ENCODE measurements around the gene FAM25C. TPM values are rescaled to one million over a fixed set of nuclear protein-coding genes. Genes with fewer than 3 reads are reported as not detected.
A peak's percentile ranks its signal among the peaks of the same experiment; 100 is the strongest.
"Not testable (repeated sequence)": the region's sequence is repeated elsewhere in the genome, so short reads cannot be mapped to it uniquely, and the experiment has no call there.

FAM25C gene
- total RNA-seq (2022): not detected in 2 replicates
- not detected for Bru-seq, nascent RNA
- BruChase-seq, experiment 1, labeled RNA remaining after a 6-hour chase: not detected
- not detected for BruChase-seq, experiment 2, labeled RNA remaining after a 2-hour chase
- long read RNA-seq: 0 reads

- intact Hi-C loops (cut with micrococcal nuclease; ENCODE audit: unreplicated experiment): not testable (repeated sequence)
Measured at GRCh38 chr10:47999691-48000090, at the start of gene FAM25C. FAM25C (minus strand) TSS chr10:47999791; CDS start chr10:47999765, 26 bp downstream.

DNA sequence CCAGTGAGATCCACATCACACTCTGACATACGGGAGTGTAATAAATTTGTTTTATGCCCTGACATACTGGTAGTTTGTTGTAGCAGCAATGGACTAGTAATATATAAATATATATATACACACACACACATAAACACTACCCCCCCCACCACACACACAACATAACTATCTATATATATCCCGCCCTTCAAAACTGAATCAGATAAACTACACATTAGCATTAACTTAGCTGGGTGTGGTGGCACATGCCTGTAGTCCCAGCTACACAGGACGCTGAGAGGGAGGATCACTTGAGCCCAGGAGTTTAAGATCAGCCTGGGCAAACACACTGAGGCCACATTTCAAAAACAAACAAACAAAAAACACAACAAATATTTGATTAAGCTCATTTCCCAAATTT, 45.0 kb upstream of the FAM25C start:
- H3K27me3 Mint-ChIP-seq (ENCODE audit: unreplicated experiment); H3K4me1 Mint-ChIP-seq (ENCODE audit: low read depth, unreplicated experiment); DNase-seq; H3K36me3 Mint-ChIP-seq (ENCODE audit: insufficient read depth, unreplicated experiment); H3K27ac Mint-ChIP-seq (ENCODE audit: unreplicated experiment); intact Hi-C loops (cut with micrococcal nuclease; ENCODE audit: unreplicated experiment); H3K4me3 Mint-ChIP-seq (ENCODE audit: low read depth, unreplicated experiment); H3K9me3 Mint-ChIP-seq (ENCODE audit: low read depth, unreplicated experiment); BruUV-seq (replicated peaks); CTCF ChIA-PET: not testable (repeated sequence)

More at GRCh38 chr10:47999691-48000090, at the start of gene FAM25C:
- H3K4me3 Mint-ChIP-seq (ENCODE audit: low read depth, unreplicated experiment); H3K4me1 Mint-ChIP-seq (ENCODE audit: low read depth, unreplicated experiment); CTCF ChIA-PET; H3K9me3 Mint-ChIP-seq (ENCODE audit: low read depth, unreplicated experiment); DNase-seq; H3K27ac Mint-ChIP-seq (ENCODE audit: unreplicated experiment); H3K27me3 Mint-ChIP-seq (ENCODE audit: unreplicated experiment); H3K36me3 Mint-ChIP-seq (ENCODE audit: insufficient read depth, unreplicated experiment); BruUV-seq (replicated peaks): not testable (repeated sequence)

GRCh38 chr10:48031390-48031789, 31.8 kb upstream of the FAM25C start:
- H3K4me1 Mint-ChIP-seq (ENCODE audit: low read depth, unreplicated experiment); intact Hi-C loops (cut with micrococcal nuclease; ENCODE audit: unreplicated experiment): not testable (repeated sequence)

GRCh38 chr10:48002306-48002705, 2.7 kb upstream of the FAM25C start:
- H3K27ac Mint-ChIP-seq (ENCODE audit: unreplicated experiment); CTCF ChIA-PET; H3K4me1 Mint-ChIP-seq (ENCODE audit: low read depth, unreplicated experiment); H3K4me3 Mint-ChIP-seq (ENCODE audit: low read depth, unreplicated experiment); DNase-seq; H3K9me3 Mint-ChIP-seq (ENCODE audit: low read depth, unreplicated experiment); BruUV-seq (replicated peaks); intact Hi-C loops (cut with micrococcal nuclease; ENCODE audit: unreplicated experiment); H3K27me3 Mint-ChIP-seq (ENCODE audit: unreplicated experiment); H3K36me3 Mint-ChIP-seq (ENCODE audit: insufficient read depth, unreplicated experiment): not testable (repeated sequence)

More at GRCh38 chr10:48031390-48031789, 31.8 kb upstream of the FAM25C start:
- H3K27me3 Mint-ChIP-seq (ENCODE audit: unreplicated experiment); H3K36me3 Mint-ChIP-seq (ENCODE audit: insufficient read depth, unreplicated experiment); BruUV-seq (replicated peaks); H3K27ac Mint-ChIP-seq (ENCODE audit: unreplicated experiment); DNase-seq; CTCF ChIA-PET; H3K9me3 Mint-ChIP-seq (ENCODE audit: low read depth, unreplicated experiment); H3K4me3 Mint-ChIP-seq (ENCODE audit: low read depth, unreplicated experiment): not testable (repeated sequence)

- DNase-seq; intact Hi-C loops (cut with micrococcal nuclease; ENCODE audit: unreplicated experiment); H3K4me3 Mint-ChIP-seq (ENCODE audit: low read depth, unreplicated experiment); H3K9me3 Mint-ChIP-seq (ENCODE audit: low read depth, unreplicated experiment); H3K27ac Mint-ChIP-seq (ENCODE audit: unreplicated experiment); H3K27me3 Mint-ChIP-seq (ENCODE audit: unreplicated experiment); H3K4me1 Mint-ChIP-seq (ENCODE audit: low read depth, unreplicated experiment); BruUV-seq (replicated peaks); H3K36me3 Mint-ChIP-seq (ENCODE audit: insufficient read depth, unreplicated experiment); CTCF ChIA-PET: not testable (repeated sequence)
Measured at GRCh38 chr10:47994045-47994444, 5.5 kb downstream of the FAM25C start.

DNA sequence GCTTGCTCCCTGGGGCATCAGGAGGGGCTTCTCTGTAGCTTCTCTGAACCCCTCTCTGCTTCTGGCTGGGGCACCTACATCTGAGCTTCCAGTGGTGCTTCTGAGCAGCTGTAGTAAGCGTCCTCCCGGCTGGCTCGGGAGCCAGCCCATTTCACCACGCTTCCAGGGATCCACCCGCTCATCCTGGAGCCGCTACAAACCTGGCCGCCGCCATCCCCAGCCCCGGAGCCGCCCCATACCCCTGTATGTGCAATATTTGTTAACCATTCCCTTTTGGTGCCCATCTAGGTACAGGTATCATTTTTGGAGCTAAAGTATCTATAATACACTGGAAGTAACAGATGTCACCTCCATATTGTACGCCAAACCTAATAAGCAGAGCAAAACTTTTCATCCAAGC, 7.0 kb downstream of the FAM25C start:
- BruUV-seq (replicated peaks); H3K27ac Mint-ChIP-seq (ENCODE audit: unreplicated experiment); H3K4me1 Mint-ChIP-seq (ENCODE audit: low read depth, unreplicated experiment); DNase-seq; intact Hi-C loops (cut with micrococcal nuclease; ENCODE audit: unreplicated experiment); H3K4me3 Mint-ChIP-seq (ENCODE audit: low read depth, unreplicated experiment); H3K27me3 Mint-ChIP-seq (ENCODE audit: unreplicated experiment); H3K36me3 Mint-ChIP-seq (ENCODE audit: insufficient read depth, unreplicated experiment); H3K9me3 Mint-ChIP-seq (ENCODE audit: low read depth, unreplicated experiment); CTCF ChIA-PET: not testable (repeated sequence)

DNA sequence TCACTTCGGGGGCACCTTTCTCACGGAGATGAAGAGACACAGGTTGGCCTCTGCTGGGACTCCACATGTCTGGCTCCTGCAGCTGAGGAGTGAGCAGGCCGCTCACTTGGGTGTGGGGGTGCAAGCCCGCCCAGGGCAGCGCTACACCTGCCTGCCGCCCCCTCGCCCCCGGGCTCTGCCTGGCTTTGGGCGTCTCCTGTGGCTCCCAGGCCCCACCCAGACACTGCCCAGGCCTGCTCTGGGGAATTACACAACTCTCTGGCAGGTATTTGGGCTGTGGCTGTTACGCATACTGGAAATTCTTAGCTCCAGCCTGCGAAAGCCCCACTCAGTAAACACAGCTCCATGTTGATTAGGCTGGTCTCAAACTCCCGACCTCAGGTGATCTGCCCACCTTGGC, 7.9 kb downstream of the FAM25C start:
- H3K27ac Mint-ChIP-seq (ENCODE audit: unreplicated experiment); intact Hi-C loops (cut with micrococcal nuclease; ENCODE audit: unreplicated experiment); BruUV-seq (replicated peaks); H3K4me1 Mint-ChIP-seq (ENCODE audit: low read depth, unreplicated experiment); H3K9me3 Mint-ChIP-seq (ENCODE audit: low read depth, unreplicated experiment); H3K27me3 Mint-ChIP-seq (ENCODE audit: unreplicated experiment); H3K36me3 Mint-ChIP-seq (ENCODE audit: insufficient read depth, unreplicated experiment): not testable (repeated sequence)
- peak; percentile 64 for DNase-seq
- CTCF ChIA-PET: interaction anchor here (0.8 kb wide), 1 partner anchor 224 kb away, joined by 3 read pairs; no protein-coding TSS in a partner anchor
- H3K4me3 Mint-ChIP-seq (ENCODE audit: low read depth, unreplicated experiment): peak overlapping the region; percentile 45

- H3K4me3 Mint-ChIP-seq (ENCODE audit: low read depth, unreplicated experiment); DNase-seq; H3K9me3 Mint-ChIP-seq (ENCODE audit: low read depth, unreplicated experiment); CTCF ChIA-PET; H3K36me3 Mint-ChIP-seq (ENCODE audit: insufficient read depth, unreplicated experiment); H3K27me3 Mint-ChIP-seq (ENCODE audit: unreplicated experiment); H3K27ac Mint-ChIP-seq (ENCODE audit: unreplicated experiment); BruUV-seq (replicated peaks); intact Hi-C loops (cut with micrococcal nuclease; ENCODE audit: unreplicated experiment): not testable (repeated sequence)
- H3K4me1 Mint-ChIP-seq (ENCODE audit: low read depth, unreplicated experiment): peaks cover 14% of the 10 kb centered on the region
Measured at GRCh38 chr10:47990097-47990496, 9.5 kb downstream of the FAM25C start.

GRCh38 chr10:47989542-47989950, 10.0 kb downstream of the FAM25C start:
- H3K4me3 Mint-ChIP-seq (ENCODE audit: low read depth, unreplicated experiment); H3K36me3 Mint-ChIP-seq (ENCODE audit: insufficient read depth, unreplicated experiment); intact Hi-C loops (cut with micrococcal nuclease; ENCODE audit: unreplicated experiment); H3K27me3 Mint-ChIP-seq (ENCODE audit: unreplicated experiment); CTCF ChIA-PET; H3K27ac Mint-ChIP-seq (ENCODE audit: unreplicated experiment); H3K9me3 Mint-ChIP-seq (ENCODE audit: low read depth, unreplicated experiment); BruUV-seq (replicated peaks): not testable (repeated sequence)
- peak; percentile 31 for DNase-seq
- peaks cover 14% of the 10 kb centered on the region for H3K4me1 Mint-ChIP-seq (ENCODE audit: low read depth, unreplicated experiment)

- H3K9me3 Mint-ChIP-seq (ENCODE audit: low read depth, unreplicated experiment); intact Hi-C loops (cut with micrococcal nuclease; ENCODE audit: unreplicated experiment); CTCF ChIA-PET; H3K36me3 Mint-ChIP-seq (ENCODE audit: insufficient read depth, unreplicated experiment); H3K27me3 Mint-ChIP-seq (ENCODE audit: unreplicated experiment): not testable (repeated sequence)
- peak overlapping the region; percentile 45 for H3K4me3 Mint-ChIP-seq (ENCODE audit: low read depth, unreplicated experiment)
- H3K27ac Mint-ChIP-seq (ENCODE audit: unreplicated experiment): peak overlapping the region; percentile 60
- H3K4me1 Mint-ChIP-seq (ENCODE audit: low read depth, unreplicated experiment): peaks cover 14% of the 10 kb centered on the region
- TSS peak; percentile 6 for BruUV-seq (replicated peaks)
- peak; percentile 48 for DNase-seq
Measured at GRCh38 chr10:47988718-47989541, 10.7 kb downstream of the FAM25C start.

All from Calu3 (cell line).